ENCODE results near the gene EFHB. TPM values are rescaled to one million over a fixed set of nuclear protein-coding genes. Genes with fewer than 3 reads are reported as not detected.

The EFHB gene
- total RNA-seq, 4 donors from 2014 or later = 0.80 to 0.88 (median 0.88) TPM; not detected in 1

DNA sequence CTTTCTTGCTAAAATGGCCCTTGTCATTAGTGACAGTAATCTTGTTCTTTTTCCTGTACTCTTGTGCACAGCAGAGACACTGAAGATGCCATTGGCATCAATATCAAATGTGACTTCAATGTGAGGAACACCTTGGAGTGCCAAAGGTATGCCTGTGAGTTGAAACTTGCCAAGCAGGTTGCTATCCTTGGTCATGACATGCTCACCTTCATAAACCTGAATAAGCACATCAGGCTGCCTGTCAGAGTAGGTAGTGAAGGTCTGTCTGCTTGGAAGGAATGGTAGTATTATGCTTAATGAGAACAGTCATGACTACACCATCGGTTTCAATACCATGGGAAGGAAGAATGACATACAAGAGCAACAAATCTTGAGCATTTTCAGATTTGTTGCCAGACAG is 6.6 kb upstream of the EFHB start:
- H3K4me3 ChIP-seq (ENCODE audit: low read depth, poor library complexity, severe bottlenecking) = no peak overlapping the region
- WGBS, 2 donors = 46 to 65% methylated on average over 1 of the region's 1 CpG
- no peak for DNase-seq (ENCODE audit: low spot score in 2 of 2)
- TF ChIP-seq, protein P1, sequence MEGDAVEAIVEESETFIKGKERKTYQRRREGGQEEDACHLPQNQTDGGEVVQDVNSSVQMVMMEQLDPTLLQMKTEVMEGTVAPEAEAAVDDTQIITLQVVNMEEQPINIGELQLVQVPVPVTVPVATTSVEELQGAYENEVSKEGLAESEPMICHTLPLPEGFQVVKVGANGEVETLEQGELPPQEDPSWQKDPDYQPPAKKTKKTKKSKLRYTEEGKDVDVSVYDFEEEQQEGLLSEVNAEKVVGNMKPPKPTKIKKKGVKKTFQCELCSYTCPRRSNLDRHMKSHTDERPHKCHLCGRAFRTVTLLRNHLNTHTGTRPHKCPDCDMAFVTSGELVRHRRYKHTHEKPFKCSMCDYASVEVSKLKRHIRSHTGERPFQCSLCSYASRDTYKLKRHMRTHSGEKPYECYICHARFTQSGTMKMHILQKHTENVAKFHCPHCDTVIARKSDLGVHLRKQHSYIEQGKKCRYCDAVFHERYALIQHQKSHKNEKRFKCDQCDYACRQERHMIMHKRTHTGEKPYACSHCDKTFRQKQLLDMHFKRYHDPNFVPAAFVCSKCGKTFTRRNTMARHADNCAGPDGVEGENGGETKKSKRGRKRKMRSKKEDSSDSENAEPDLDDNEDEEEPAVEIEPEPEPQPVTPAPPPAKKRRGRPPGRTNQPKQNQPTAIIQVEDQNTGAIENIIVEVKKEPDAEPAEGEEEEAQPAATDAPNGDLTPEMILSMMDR (IDR thresholded peaks at IDR 0.05) = no peak
- TF ChIP-seq POLR2A (IDR thresholded peaks at IDR 0.05) = no peak
- intact Hi-C loops (cut with DNase I; ENCODE audit: low total_unique reads) = no loop called here

DNA sequence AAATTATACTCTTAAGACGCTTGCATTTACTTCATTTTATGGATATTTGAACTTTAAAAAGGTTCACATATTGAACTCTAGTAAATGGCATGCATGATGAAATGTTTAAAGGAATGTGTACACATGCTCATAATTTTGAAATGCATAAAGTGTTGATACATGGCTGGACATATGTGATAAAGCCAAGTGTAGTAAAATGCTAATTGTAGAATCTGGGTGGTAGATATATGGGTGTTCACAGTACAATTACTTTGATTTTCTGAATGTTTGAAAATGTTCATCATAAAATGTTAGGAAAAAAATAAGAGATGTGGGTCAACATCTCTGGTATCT is 4.2 kb upstream of the EFHB start:
- no peak overlapping the region for H3K4me3 ChIP-seq (ENCODE audit: low read depth, poor library complexity, severe bottlenecking)
- WGBS, 2 donors = 93% methylated on average over 1 of the region's 1 CpG
- intact Hi-C loops (cut with DNase I; ENCODE audit: low total_unique reads) = no loop called here
- TF ChIP-seq POLR2A (IDR thresholded peaks at IDR 0.05) = no peak
- TF ChIP-seq, protein P1 (IDR thresholded peaks at IDR 0.05) = no peak
- DNase-seq (ENCODE audit: low spot score in 2 of 2) = no peak

DNA sequence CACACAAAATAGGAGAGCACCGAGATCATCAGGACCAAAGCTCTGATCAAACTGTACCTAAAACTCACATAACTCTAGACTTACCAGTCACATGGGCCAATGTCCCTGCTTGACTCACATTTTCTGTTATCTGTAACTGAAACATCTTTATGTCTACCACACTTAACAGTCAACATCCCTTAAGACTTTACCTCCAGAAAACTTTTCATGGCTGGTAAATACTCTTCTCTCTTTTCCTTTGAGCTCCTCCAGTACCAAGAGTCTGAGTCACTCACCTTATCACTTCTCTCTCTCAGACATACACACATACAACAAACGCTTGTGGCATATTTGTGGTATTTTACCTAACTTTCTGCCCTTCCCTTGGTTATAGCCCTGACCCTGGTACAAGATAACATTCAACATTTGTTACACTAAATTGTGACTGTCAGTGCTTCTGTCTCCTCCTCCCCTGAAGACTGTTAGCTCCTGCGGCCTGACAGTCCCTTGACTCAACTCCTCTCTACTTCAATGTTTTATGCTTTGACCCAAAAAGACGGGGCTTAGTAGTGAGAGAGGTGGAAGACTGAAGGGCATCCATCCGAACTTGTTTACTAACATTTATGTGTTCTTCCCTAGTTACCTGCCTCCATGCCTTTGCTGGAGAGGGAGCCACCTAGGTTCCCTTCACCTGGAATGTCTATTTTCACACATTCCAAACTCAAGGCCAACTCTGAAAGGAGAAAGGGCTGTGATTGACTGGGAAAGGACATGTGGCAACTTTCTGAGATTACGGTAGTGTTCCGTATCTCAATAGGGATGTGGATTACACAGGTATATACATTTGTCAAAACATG is 3.7 kb upstream of the EFHB start:
- DNase-seq (ENCODE audit: low spot score in 2 of 2) = no peak
- WGBS, 2 donors = 76 to 90% methylated on average over 7 of the region's 7 CpGs
- intact Hi-C loops (cut with DNase I; ENCODE audit: low total_unique reads) = no loop called here
- TF ChIP-seq POLR2A (IDR thresholded peaks at IDR 0.05) = no peak
- TF ChIP-seq, protein P1 (IDR thresholded peaks at IDR 0.05) = no peak
- no peak overlapping the region for H3K4me3 ChIP-seq (ENCODE audit: low read depth, poor library complexity, severe bottlenecking)

DNA sequence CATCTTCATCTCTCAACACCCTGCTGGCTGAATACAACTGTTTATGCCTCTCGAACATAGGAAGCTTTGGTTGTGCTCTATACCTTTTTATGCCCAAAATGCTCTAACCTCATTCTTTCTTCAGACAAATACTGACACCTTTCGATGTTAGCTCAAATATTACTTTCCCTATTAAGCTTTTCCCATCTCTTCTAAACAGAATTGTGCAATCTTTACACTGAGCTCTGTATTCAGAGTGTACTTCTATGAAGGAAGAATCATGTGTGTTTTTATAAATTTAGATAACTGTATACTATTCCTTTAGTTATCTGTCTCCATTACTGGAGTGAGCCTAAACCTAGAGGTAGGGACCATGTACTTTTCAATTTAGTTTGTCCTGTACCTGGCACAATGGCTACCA is 1.6 kb downstream of the EFHB start:
- intact Hi-C loops (cut with DNase I; ENCODE audit: low total_unique reads) = no loop called here
- WGBS, 2 donors = 84 to 97% methylated on average over 2 of the region's 2 CpGs
- DNase-seq (ENCODE audit: low spot score in 2 of 2) = no peak
- H3K4me3 ChIP-seq (ENCODE audit: low read depth, poor library complexity, severe bottlenecking) = no peak overlapping the region
- TF ChIP-seq, protein P1 (IDR thresholded peaks at IDR 0.05) = no peak
- TF ChIP-seq POLR2A (IDR thresholded peaks at IDR 0.05) = no peak

DNA sequence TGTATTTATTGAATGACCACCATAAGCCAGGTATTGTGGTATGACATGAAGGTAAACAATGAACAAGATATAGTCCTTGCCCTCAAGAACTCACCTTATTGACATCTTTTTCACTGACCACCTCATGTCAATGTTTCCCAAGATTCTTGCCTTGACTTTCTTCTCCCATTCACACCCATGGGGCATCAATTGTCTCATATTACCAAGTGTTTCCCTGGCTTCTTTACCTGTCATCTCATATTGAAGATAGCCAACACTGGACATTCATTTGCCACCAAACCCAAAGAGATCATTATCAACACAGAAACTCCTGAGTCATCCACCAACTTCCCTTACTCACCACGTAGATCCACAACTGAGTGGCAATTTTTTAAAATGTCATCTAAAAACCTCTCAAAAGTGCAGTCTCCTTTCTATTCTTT is 2.2 kb downstream of the EFHB start:
- TF ChIP-seq POLR2A (IDR thresholded peaks at IDR 0.05) = no peak
- TF ChIP-seq, protein P1 (IDR thresholded peaks at IDR 0.05) = no peak
- DNase-seq (ENCODE audit: low spot score in 2 of 2) = no peak
- intact Hi-C loops (cut with DNase I; ENCODE audit: low total_unique reads) = no loop called here
- WGBS, 2 donors = 56 to 76% methylated on average over 1 of the region's 1 CpG
- no peak overlapping the region for H3K4me3 ChIP-seq (ENCODE audit: low read depth, poor library complexity, severe bottlenecking)

Data from lower leg skin (tissue), 4 donors.